Breast epithelium (tissue), 3 donors: ENCODE data around the gene SLC41A3.

Experiments used
- CTCF ChIP-seq, 3 donors: fragments of 450-650 bp; IDR thresholded peaks; one replicate each; pipeline ENCODE4 v1.5.1; 2016 to 2017; ENCODE audit warnings: antibody characterized with exemption in 3 of 3, mild to moderate bottlenecking in 3 of 3, moderate library complexity in 3 of 3
- POLR2A ChIP-seq: fragments of 450-650 bp; IDR thresholded peaks from one replicate; pipeline ENCODE4 v1.6.1; 2016; ENCODE audit warnings: antibody characterized with exemption, mild to moderate bottlenecking, moderate library complexity

- no peak for TF ChIP-seq CTCF (IDR thresholded peaks at IDR 0.05)
- no peak for TF ChIP-seq POLR2A
Observed at GRCh38 chr3:125959317-125960065, 124.4 kb downstream of the SLC41A3 start.
